Stimulated activated naive CD8-positive, alpha-beta T cell treated with anti-CD3 and anti-CD28 coated beads, Interleukin-15, amount 100 ng/mL, for 72 hours (primary cell): ENCODE data around the gene ARHGEF3.

Experiments
- ATAC-seq: fragments of 150-1000 bp; cut with Tn5 transposase; 2 replicates; pipeline ENCODE4 v1.10.0; 2021; ENCODE audit warnings: mild to moderate bottlenecking, moderate library complexity
- DNase-seq, 2 donors: peaks; one replicate each; pipeline ENCODE4 v3.0.0; 2021 to 2022
- H3K27ac Mint-ChIP-seq, 2 donors: one replicate each; pipeline ENCODE4 v1.8.0; 2022; ENCODE audit warnings: mild to moderate bottlenecking in 2 of 2, mixed read lengths in 2 of 2, moderate library complexity in 2 of 2
- H3K27me3 Mint-ChIP-seq: one replicate; pipeline ENCODE4 v1.8.0; 2022; ENCODE audit warnings: mixed read lengths
- H3K4me1 Mint-ChIP-seq: one replicate; pipeline ENCODE4 v1.8.0; 2022; ENCODE audit warnings: mild to moderate bottlenecking, mixed read lengths
- H3K4me3 Mint-ChIP-seq, 2 donors: one replicate each; pipeline ENCODE4 v1.8.0; 2022; ENCODE audit warnings: mild to moderate bottlenecking in 2 of 2, mixed read lengths in 2 of 2, moderate library complexity in 1 of 2
- H3K9me3 Mint-ChIP-seq, 2 donors: one replicate each; pipeline ENCODE4 v1.8.0; 2022; ENCODE audit warnings: mixed read lengths in 2 of 2

ARHGEF3 gene

DNA sequence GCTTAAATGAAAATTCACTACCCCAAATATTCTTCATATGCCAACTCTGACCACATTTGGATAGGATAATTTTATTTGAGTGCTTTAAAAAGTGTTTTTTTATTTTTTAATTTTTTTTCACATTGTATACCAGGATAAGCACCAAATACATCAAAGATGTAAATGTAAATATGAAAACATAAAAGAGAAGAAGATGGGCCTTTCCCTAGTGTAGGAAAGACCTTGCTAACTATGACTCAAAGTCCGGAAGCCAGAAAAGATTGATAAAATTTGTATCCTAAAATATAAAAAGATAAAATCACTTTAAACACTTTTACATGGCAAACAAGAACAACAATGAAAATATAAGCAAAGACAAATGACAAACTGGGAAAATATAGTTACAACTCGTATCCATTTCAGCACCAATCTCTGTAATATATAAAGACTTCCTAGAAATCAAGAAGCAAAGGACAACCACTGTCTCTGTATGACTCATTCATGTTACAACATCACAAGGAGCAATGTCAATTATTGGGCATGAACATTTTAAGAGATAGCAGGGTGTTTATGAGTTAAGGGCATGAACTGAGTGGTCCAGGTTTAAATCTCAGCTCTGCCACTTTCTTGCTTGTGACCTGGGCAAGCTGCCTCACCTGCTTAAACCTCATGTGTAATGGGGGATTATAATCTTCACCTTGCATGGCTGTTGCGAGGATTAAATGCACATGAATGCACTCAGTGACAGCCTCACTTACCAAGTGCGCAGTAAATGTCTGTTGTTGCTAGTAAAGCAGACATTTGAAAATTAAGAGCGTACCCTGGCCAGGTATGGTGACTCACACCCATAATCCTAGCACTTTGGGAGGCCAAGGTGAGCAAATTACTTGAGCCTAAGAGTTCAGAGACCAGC is 25.3 kb upstream of the ARHGEF3 start:
- ATAC-seq (peak; percentile 53), DNase-seq (no peak)
- H3K4me1 Mint-ChIP-seq: peaks cover 46% of the 10 kb centered on the region
- peak overlapping the region in 1 of 2 donors; percentile 48 for H3K27ac Mint-ChIP-seq
- H3K27me3 Mint-ChIP-seq: no peaks in the 10 kb centered on the region
- no peak overlapping the region for H3K4me3 Mint-ChIP-seq
- no peaks in the 10 kb centered on the region for H3K9me3 Mint-ChIP-seq

DNA sequence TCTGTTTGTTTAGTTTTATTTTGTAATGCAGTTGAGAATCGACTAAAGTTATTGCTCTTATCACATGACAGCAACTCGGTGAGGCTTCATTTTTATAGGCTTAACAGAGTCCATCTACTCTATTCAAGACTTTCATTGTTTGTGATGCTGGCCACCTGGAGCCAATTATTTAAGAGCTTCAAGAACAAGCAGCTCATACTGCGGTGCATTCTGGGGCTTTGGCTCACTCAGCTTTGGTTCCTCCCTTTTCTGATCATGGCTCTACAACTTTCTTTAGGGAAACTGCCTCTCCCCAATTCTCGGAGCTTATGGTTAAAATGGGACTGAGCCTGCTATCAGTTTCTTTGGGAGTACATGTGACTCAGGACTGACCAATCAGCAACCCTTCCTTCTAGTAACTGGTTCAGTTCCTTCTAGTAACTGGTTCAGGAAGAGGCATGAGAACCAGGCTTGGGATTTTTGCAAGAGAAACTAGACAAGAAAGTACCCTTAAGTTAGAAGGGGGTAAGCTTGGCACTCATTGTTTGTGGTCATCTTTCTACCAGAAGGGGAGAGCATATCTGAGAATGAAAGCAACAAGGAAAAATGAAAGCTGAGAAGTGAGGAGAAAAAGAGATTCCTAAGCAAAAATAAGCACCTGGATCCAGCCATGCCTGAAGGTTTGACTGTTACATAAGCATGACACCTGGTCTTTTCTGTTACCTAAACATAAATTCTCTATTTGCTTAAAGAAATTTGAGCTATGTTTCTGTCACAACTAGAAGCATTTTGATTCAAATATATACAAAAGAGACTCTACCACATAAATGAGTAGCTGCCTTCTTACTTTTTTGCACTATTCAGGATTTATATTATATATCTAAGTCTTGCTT is 24.1 kb upstream of the ARHGEF3 start:
- peak overlapping the region in 1 of 2 donors; percentile 49 for H3K4me3 Mint-ChIP-seq

GRCh38 chr3:56823984-56824703 is 22.4 kb upstream of the ARHGEF3 start:
- Mint-ChIP-seq H3K9me3 (no peaks in the 10 kb centered on the region), H3K27me3 (no peaks in the 10 kb centered on the region), H3K4me3 (peak overlapping the region; percentile 50 to 57), H3K4me1 (peaks cover 47% of the 10 kb centered on the region), H3K27ac (peak overlapping the region in 1 of 2 donors; percentile 28)
- ATAC-seq (peak; percentile 28), DNase-seq (no peak)

More for the DNA sequence above, 24.1 kb upstream of the ARHGEF3 start:
- DNase-seq (no peak), ATAC-seq (no peak)
- no peaks in the 10 kb centered on the region for H3K27me3 Mint-ChIP-seq
- no peaks in the 10 kb centered on the region for H3K9me3 Mint-ChIP-seq
- H3K4me1 Mint-ChIP-seq: peaks cover 46% of the 10 kb centered on the region
- peak overlapping the region in 1 of 2 donors; percentile 82 for H3K27ac Mint-ChIP-seq

GRCh38 chr3:56823421-56823926 is 21.7 kb upstream of the ARHGEF3 start:
- peak overlapping the region in 1 of 2 donors; percentile 8 for H3K27ac Mint-ChIP-seq
- ATAC-seq: no peak

DNA sequence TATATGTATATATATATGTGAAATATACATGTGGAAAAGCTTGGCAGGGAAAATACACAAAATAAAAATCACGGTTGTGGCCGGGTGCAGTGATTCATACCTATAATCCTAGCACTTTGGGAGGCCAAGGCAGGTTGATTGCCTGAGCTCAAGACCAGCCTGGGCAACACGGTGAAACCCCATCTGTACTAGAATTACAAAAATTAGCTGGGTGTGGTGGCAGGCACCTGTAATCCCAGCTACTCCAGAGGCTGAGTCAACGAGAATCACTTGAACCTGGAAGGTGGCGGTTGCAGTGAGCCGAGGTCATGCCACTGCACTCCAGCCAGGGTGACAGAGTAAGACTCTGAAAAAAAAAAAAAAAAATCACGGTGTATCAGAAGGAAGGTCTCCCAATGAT is 20.8 kb upstream of the ARHGEF3 start:
- Mint-ChIP-seq H3K9me3 (no peaks in the 10 kb centered on the region), H3K4me3 (no peak overlapping the region), H3K27ac (no peak overlapping the region), H3K27me3 (no peaks in the 10 kb centered on the region), H3K4me1 (peaks cover 63% of the 10 kb centered on the region)
- no peak for DNase-seq
- ATAC-seq: no peak

More at GRCh38 chr3:56823421-56823926, 21.7 kb upstream of the ARHGEF3 start:
- Mint-ChIP-seq H3K4me1 (peaks cover 53% of the 10 kb centered on the region), H3K9me3 (no peaks in the 10 kb centered on the region), H3K27me3 (no peaks in the 10 kb centered on the region), H3K4me3 (peak overlapping the region; percentile 50 to 57)
- no peak for DNase-seq

DNA sequence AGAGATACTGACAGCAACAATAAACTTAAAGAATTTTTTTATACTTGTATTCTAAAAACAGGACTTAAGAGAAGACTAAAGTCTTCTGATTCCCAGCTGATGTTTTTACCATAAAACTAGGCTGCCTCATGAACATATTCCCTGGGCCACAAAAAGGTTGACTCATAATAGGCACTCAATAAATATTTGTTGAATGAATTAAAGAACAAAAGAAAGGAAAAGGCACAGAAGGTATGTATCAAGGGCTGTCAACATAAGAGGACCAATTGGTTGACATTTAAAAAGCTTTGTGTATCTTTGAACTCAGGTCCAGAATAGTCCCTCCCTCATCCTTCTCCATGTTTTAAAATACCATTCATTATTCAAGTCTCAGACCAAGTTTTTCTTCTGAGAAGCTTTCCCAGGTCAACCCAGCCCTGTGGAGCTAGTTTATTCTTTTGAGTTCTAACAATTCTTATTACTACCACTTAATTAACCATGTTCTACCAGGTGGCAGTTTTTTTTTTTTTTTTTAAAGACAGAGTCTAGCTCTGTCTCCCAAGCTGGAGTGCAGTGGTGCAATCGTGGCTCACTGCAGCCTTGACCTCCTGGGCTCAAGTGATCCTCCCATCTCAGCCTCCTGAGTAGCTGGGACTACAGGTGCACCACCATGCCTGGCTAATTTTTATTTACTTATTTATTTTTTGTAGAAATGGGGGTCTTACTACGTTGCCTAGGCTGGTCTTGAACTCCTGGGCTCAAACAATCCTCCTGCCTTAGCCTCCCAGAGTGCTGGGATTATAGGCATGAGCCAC is 17.5 kb upstream of the ARHGEF3 start:
- Mint-ChIP-seq H3K4me3 (no peak overlapping the region), H3K4me1 (peaks cover 59% of the 10 kb centered on the region), H3K27ac (no peak overlapping the region), H3K9me3 (no peaks in the 10 kb centered on the region), H3K27me3 (no peaks in the 10 kb centered on the region)
- DNase-seq (no peak), ATAC-seq (no peak)

GRCh38 chr3:56818156-56818985 is 16.6 kb upstream of the ARHGEF3 start:
- Mint-ChIP-seq H3K9me3 (no peaks in the 10 kb centered on the region), H3K4me1 (peaks cover 59% of the 10 kb centered on the region), H3K4me3 (no peak overlapping the region), H3K27me3 (no peaks in the 10 kb centered on the region), H3K27ac (no peak overlapping the region)
- no peak for ATAC-seq
- DNase-seq: no peak

GRCh38 chr3:56817646-56818045 is 15.9 kb upstream of the ARHGEF3 start:
- H3K27ac Mint-ChIP-seq: no peak overlapping the region
- peaks cover 59% of the 10 kb centered on the region for H3K4me1 Mint-ChIP-seq
- DNase-seq (no peak), ATAC-seq (no peak)
- H3K4me3 Mint-ChIP-seq: no peak overlapping the region
- H3K9me3 Mint-ChIP-seq: no peaks in the 10 kb centered on the region
- H3K27me3 Mint-ChIP-seq: no peaks in the 10 kb centered on the region

DNA sequence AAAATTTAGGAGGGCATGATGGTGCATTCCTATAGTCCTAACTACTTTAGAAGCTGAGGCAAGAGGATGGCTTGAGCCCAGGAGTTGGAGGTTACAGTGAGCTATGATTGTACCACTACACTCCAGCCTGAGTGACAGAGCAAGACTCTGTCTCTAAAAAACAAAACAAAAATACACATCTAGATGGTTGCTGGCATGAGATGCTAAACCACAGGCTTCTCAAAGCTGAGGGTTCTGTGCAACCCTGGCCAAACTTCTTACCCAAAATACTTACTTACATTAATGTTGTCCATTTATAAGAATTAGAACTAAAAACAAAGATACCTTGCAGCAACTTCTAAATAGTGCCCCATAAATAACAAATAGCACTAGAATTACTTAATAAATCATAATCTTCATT is 14.3 kb upstream of the ARHGEF3 start:
- H3K27ac Mint-ChIP-seq: no peak overlapping the region
- no peaks in the 10 kb centered on the region for H3K9me3 Mint-ChIP-seq
- H3K4me3 Mint-ChIP-seq: no peak overlapping the region
- no peaks in the 10 kb centered on the region for H3K27me3 Mint-ChIP-seq
- DNase-seq (no peak), ATAC-seq (no peak)
- H3K4me1 Mint-ChIP-seq: peaks cover 75% of the 10 kb centered on the region

DNA sequence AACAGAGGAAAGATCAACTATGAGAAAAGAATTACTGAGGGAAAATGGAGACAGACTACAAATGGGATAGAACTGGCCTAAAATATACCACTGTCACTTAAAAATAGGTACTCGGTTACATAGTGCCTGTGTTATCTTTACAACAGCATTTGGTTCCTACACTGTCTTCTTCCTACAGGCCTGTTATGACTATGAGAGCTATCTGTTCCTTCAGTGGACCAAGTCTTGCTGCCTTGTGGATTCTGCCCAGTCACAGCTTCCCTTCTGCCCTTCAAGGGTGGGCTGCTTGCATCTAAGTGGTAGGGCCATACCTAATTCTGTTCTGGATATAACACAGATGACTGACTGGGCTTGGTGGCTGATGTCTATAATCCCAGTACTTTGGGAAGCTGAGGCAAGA is 13.8 kb upstream of the ARHGEF3 start:
- no peak overlapping the region for H3K4me3 Mint-ChIP-seq
- DNase-seq (no peak), ATAC-seq (no peak)
- no peaks in the 10 kb centered on the region for H3K9me3 Mint-ChIP-seq
- no peaks in the 10 kb centered on the region for H3K27me3 Mint-ChIP-seq
- peaks cover 79% of the 10 kb centered on the region for H3K4me1 Mint-ChIP-seq
- H3K27ac Mint-ChIP-seq: no peak overlapping the region

GRCh38 chr3:56813653-56813960 is 11.9 kb upstream of the ARHGEF3 start:
- Mint-ChIP-seq H3K27ac (peak overlapping the region in 1 of 2 donors; percentile 25), H3K4me1 (peaks cover 79% of the 10 kb centered on the region), H3K4me3 (peak overlapping the region in 1 of 2 donors; percentile 13), H3K9me3 (no peaks in the 10 kb centered on the region), H3K27me3 (no peaks in the 10 kb centered on the region)
- no peak for DNase-seq
- ATAC-seq: no peak

- no peaks in the 10 kb centered on the region for H3K27me3 Mint-ChIP-seq
- H3K27ac Mint-ChIP-seq: peak overlapping the region in 1 of 2 donors; percentile 25
- peak overlapping the region in 1 of 2 donors; percentile 13 for H3K4me3 Mint-ChIP-seq
- no peaks in the 10 kb centered on the region for H3K9me3 Mint-ChIP-seq
- peaks cover 73% of the 10 kb centered on the region for H3K4me1 Mint-ChIP-seq
- DNase-seq: no peak
- ATAC-seq: no peak
Measured at GRCh38 chr3:56812754-56813652, 11.3 kb upstream of the ARHGEF3 start.

DNA sequence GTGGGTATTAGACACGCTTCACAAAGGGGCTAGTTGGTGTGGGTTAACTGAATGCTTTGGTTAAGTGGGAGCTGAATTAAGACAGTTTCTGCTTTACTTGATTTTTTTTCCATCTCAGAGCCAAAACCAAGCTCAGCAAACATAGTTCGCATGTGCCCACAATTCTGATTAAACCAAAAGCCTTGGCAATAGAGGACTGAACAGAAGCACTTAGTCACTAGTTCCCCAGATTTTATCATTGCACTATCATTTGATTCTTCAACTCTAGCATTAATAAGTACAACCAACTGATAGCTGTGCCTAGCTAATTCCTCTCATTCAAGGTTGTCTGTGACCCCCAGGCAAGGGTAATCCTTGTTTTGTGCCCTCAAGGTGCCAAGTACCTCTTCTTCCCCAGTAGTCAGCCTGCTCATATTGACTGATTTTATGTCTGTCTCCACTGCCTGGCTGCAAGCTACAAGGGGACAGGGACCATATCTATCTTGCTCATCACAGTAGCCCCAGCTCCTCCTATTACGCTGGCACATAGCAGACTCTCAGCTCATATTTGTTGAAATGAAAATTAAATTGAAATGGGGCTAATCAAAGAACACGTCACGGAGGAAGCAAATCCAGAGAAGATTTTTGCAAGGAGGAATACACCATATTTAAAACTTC is 9.9 kb upstream of the ARHGEF3 start:
- DNase-seq: no peak
- Mint-ChIP-seq H3K4me3 (peak overlapping the region in 1 of 2 donors; percentile 25), H3K27ac (peak overlapping the region in 1 of 2 donors; percentile 7), H3K9me3 (no peaks in the 10 kb centered on the region), H3K4me1 (peaks cover 60% of the 10 kb centered on the region), H3K27me3 (no peaks in the 10 kb centered on the region)
- no peak for ATAC-seq
